HepG2 (cell line): Measurements from ENCODE around the gene JAGN1. TPM values are rescaled to one million over a fixed set of nuclear protein-coding genes. Genes with fewer than 3 reads are reported as not detected.

ENCODE experiments used
- BHLHE40 ChIP-seq: IDR thresholded peaks from 2 replicates; pipeline ENCODE4 v1.6.1; 2011; ENCODE audit warnings: low read length, improper control_type of control experiment
- HNRNPK ChIP-seq: fragments of 200-400 bp; formaldehyde crosslinking; IDR thresholded peaks from 2 replicates; pipeline ENCODE4 v1.6.1; 2018; ENCODE audit warnings: low read length, low read depth, moderate library complexity, mild to moderate bottlenecking; ENCODE audit not compliant: poor library complexity, severe bottlenecking
- HNRNPLL ChIP-seq: fragments of 200-400 bp; formaldehyde crosslinking; IDR thresholded peaks from 2 replicates; pipeline ENCODE4 v1.6.1; 2017; ENCODE audit warnings: mild to moderate bottlenecking, low read depth, low read length; ENCODE audit not compliant: poor library complexity, severe bottlenecking
- HOXD1 ChIP-seq: sonication (generic); formaldehyde crosslinking; IDR thresholded peaks from 2 replicates; pipeline ENCODE4 v1.5.0; 2020; ENCODE audit warnings: missing genetic modification reagents
- KDM5B ChIP-seq: sonication (generic); formaldehyde crosslinking; IDR thresholded peaks from 2 replicates; pipeline ENCODE4 v1.4.0; 2020; ENCODE audit warnings: missing genetic modification reagents, mild to moderate bottlenecking, borderline replicate concordance
- PCBP2 ChIP-seq: fragments of 200-400 bp; formaldehyde crosslinking; optimal IDR thresholded peaks from 2 replicates; pipeline ENCODE3; 2018; ENCODE audit warnings: low read length, low read depth; ENCODE audit not compliant: poor library complexity, severe bottlenecking
- PHF8 ChIP-seq: sonication (generic); formaldehyde crosslinking; IDR thresholded peaks from 2 replicates; pipeline ENCODE4 v1.5.0; 2020; ENCODE audit warnings: missing genetic modification reagents
- POLR2AphosphoS2 ChIP-seq: IDR thresholded peaks from 2 replicates; pipeline ENCODE4 v1.6.1; 2011; ENCODE audit warnings: low read depth, low read length, improper control_type of control experiment
- TBX3 ChIP-seq: fragments of 450-650 bp; IDR thresholded peaks from 2 replicates; pipeline ENCODE4 v1.6.1; 2017; ENCODE audit warnings: antibody characterized with exemption, mild to moderate bottlenecking, inconsistent platforms, borderline replicate concordance
- ZBTB42 ChIP-seq: sonication (generic); formaldehyde crosslinking; IDR thresholded peaks from 2 replicates; pipeline ENCODE4 v1.5.0; 2020; ENCODE audit warnings: mild to moderate bottlenecking, missing genetic modification reagents
- ZBTB7B ChIP-seq: sonication (generic); formaldehyde crosslinking; IDR thresholded peaks from 2 replicates; pipeline ENCODE4 v1.4.0; 2020; ENCODE audit warnings: missing genetic modification reagents
- ZFX ChIP-seq: sonication (generic); formaldehyde crosslinking; IDR thresholded peaks from 2 replicates; pipeline ENCODE4 v1.4.0; 2020; ENCODE audit warnings: mild to moderate bottlenecking, low read depth, missing genetic modification reagents, moderate library complexity
- ZGPAT ChIP-seq: IDR thresholded peaks from 2 replicates; pipeline ENCODE4 v1.6.1; 2016; ENCODE audit warnings: mild to moderate bottlenecking
- ZMAT3 ChIP-seq: sonication (generic); formaldehyde crosslinking; conservative IDR thresholded peaks from 2 replicates; pipeline ENCODE4 v1.7.0; 2021; ENCODE audit warnings: missing genetic modification reagents
- ZNF101 ChIP-seq: sonication (generic); formaldehyde crosslinking; IDR thresholded peaks from 2 replicates; pipeline ENCODE4 v1.4.0; 2020; ENCODE audit warnings: mild to moderate bottlenecking, low read depth, missing genetic modification reagents, borderline replicate concordance
- ZNF280D ChIP-seq: sonication (generic); formaldehyde crosslinking; IDR thresholded peaks from 2 replicates; pipeline ENCODE4 v1.5.1; 2020; ENCODE audit warnings: mild to moderate bottlenecking, missing genetic modification reagents
- ZNF691 ChIP-seq: sonication (generic); formaldehyde crosslinking; IDR thresholded peaks from 2 replicates; pipeline ENCODE4 v1.4.0; 2020; ENCODE audit warnings: missing genetic modification reagents, low read depth, mild to moderate bottlenecking, borderline replicate concordance
- ZNF75D ChIP-seq: sonication (generic); formaldehyde crosslinking; IDR thresholded peaks from 2 replicates; pipeline ENCODE4 v1.8.1; 2023; ENCODE audit warnings: missing genetic modification reagents, mild to moderate bottlenecking, borderline replicate concordance
- ZNF761 ChIP-seq: sonication (generic); formaldehyde crosslinking; conservative IDR thresholded peaks from 2 replicates; pipeline ENCODE4 v1.4.0; 2020; ENCODE audit warnings: mild to moderate bottlenecking, missing genetic modification reagents
- ZNF83 ChIP-seq: sonication (generic); formaldehyde crosslinking; IDR thresholded peaks from 2 replicates; pipeline ENCODE4 v1.4.0; 2020; ENCODE audit warnings: missing genetic modification reagents, mild to moderate bottlenecking, borderline replicate concordance
- polyA plus RNA-seq, 8 experiments: library from polyadenylated mRNA; depleted of rRNA in 3 of 8; stranded (reverse) in 7 of 8; unstranded in 1 of 8; fragments of >200 nt; fragmentation: Illumina TruSeq in 4 of 8; extraction: Trizol in 4 of 8; gene quantifications; 2 replicates each; pipeline versions ENCODE4 v1.2.1 to v1.2.3, GENCODE V29; 2011 to 2016; ENCODE audit warnings: low read depth in 4 of 8, missing spikeins in 1 of 8, mixed read lengths in 1 of 8; ENCODE audit not compliant: insufficient read depth in 1 of 8
- total RNA-seq, 5 experiments: library from RNA; depleted of rRNA; stranded (reverse); fragments of >200 nt; fragmentation: Illumina TruSeq; extraction: Trizol; gene quantifications; 2 replicates each; pipeline ENCODE4 v1.2.3, GENCODE V29; 2016; ENCODE audit warnings: low read depth in 1 of 5
- TF ChIP-seq, protein P1 (sequence below): IDR thresholded peaks from 2 replicates; pipeline ENCODE4 v1.6.1; 2016; ENCODE audit warnings: low read depth, control low read depth

The JAGN1 gene
- total and polyA plus RNA-seq, 2 of the 13 experiments (the other 11 are each of a cell fraction or from before 2014, with no cell fraction given) = 49.9 to 50.9 TPM

GRCh38 chr3:9932843-9933560, 42.6 kb downstream of the JAGN1 start (continued):
- TF ChIP-seq ZNF75D = no peak
- TF ChIP-seq ZBTB7B (CRISPR knock-in tag) = peak; percentile 73
- TF ChIP-seq ZNF761 (CRISPR knock-in tag) = 0 out of 2 replicates have a peak, but pooled peaks have one; percentile 47
- peak; percentile 77; the same call in 1 of the 2 replicates for TF ChIP-seq ZGPAT (CRISPR knock-in tag)
- TF ChIP-seq POLR2AphosphoS2 = no peak
- TF ChIP-seq ZNF83 = no peak; the same call in 1 of the 2 replicates
- TF ChIP-seq ZMAT3 (CRISPR knock-in tag) = 0 out of 2 replicates have a peak, but pooled peaks have one; percentile 4
- peak; percentile 27 for TF ChIP-seq HNRNPLL
- peak; percentile 57 for TF ChIP-seq ZFX (CRISPR knock-in tag)
- TF ChIP-seq HNRNPK = no peak
- no peak for TF ChIP-seq ZNF280D (CRISPR knock-in tag)
- TF ChIP-seq PCBP2 = no peak
- no peak for TF ChIP-seq ZNF101 (CRISPR knock-in tag)
- TF ChIP-seq ZBTB42 = peak; percentile 35; the same call in 1 of the 2 replicates
- peak; percentile 74 for TF ChIP-seq PHF8 (CRISPR knock-in tag)
- TF ChIP-seq TBX3 = no peak
- peak; percentile 81; the same call in 1 of the 2 replicates for TF ChIP-seq ZNF691 (CRISPR knock-in tag)
- TF ChIP-seq, protein P1, sequence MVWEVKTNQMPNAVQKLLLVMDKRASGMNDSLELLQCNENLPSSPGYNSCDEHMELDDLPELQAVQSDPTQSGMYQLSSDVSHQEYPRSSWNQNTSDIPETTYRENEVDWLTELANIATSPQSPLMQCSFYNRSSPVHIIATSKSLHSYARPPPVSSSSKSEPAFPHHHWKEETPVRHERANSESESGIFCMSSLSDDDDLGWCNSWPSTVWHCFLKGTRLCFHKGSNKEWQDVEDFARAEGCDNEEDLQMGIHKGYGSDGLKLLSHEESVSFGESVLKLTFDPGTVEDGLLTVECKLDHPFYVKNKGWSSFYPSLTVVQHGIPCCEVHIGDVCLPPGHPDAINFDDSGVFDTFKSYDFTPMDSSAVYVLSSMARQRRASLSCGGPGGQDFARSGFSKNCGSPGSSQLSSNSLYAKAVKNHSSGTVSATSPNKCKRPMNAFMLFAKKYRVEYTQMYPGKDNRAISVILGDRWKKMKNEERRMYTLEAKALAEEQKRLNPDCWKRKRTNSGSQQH (CRISPR knock-in tag) = no peak; the same call in 1 of the 2 replicates
- TF ChIP-seq KDM5B = peak; percentile 74
- TF ChIP-seq HOXD1 (CRISPR knock-in tag) = no peak; the same call in 1 of the 2 replicates
- TF ChIP-seq BHLHE40 = no peak
